IMR-90 (cell line): Measurements from ENCODE around the gene HECTD1.

ENCODE experiments used
- BHLHE40 ChIP-seq: fragments of 150-350 bp; IDR thresholded peaks from 2 replicates; pipeline ENCODE4 v1.6.1; 2016; ENCODE audit warnings: mild to moderate bottlenecking, low read depth, low read length
- CEBPB ChIP-seq: IDR thresholded peaks from 2 replicates; pipeline ENCODE4 v1.6.1; 2012; ENCODE audit warnings: low read depth, low read length, improper control_type of control experiment
- CTCF ChIP-seq: conservative IDR thresholded peaks from 2 replicates; pipeline ENCODE4 v1.5.1; 2012; ENCODE audit warnings: mild to moderate bottlenecking, low read depth, low read length, improper control_type of control experiment
- FOS ChIP-seq: fragments of 150-350 bp; IDR thresholded peaks from 2 replicates; pipeline ENCODE4 v1.6.1; 2016; ENCODE audit warnings: low read depth, low read length
- MAFK ChIP-seq: IDR thresholded peaks from 2 replicates; pipeline ENCODE4 v1.6.1; 2012; ENCODE audit warnings: low read depth, low read length, improper control_type of control experiment
- MAZ ChIP-seq: IDR thresholded peaks from 2 replicates; pipeline ENCODE4 v1.6.1; 2012; ENCODE audit warnings: low read depth, mild to moderate bottlenecking, low read length, improper control_type of control experiment, moderate library complexity, borderline replicate concordance
- NFE2L2 ChIP-seq: fragments of 150-350 bp; IDR thresholded peaks from 2 replicates; pipeline ENCODE4 v1.6.1; 2016; ENCODE audit warnings: low read depth, mild to moderate bottlenecking, low read length
- POLR2A ChIP-seq: IDR thresholded peaks from 2 replicates; pipeline ENCODE4 v1.6.1; 2012; ENCODE audit warnings: mild to moderate bottlenecking, low read depth, low read length
- RAD21 ChIP-seq: IDR thresholded peaks from 2 replicates; pipeline ENCODE4 v1.6.1; 2012; ENCODE audit warnings: low read length, improper control_type of control experiment
- RCOR1 ChIP-seq: IDR thresholded peaks from 2 replicates; pipeline ENCODE4 v1.6.1; 2012; ENCODE audit warnings: mild to moderate bottlenecking, low read length, improper control_type of control experiment; ENCODE audit not compliant: insufficient replicate concordance
- RFX5 ChIP-seq: IDR thresholded peaks from 2 replicates; pipeline ENCODE4 v1.8.0; 2012; ENCODE audit warnings: low read depth, mild to moderate bottlenecking, low read length, moderate library complexity
- SMC3 ChIP-seq: fragments of 150-350 bp; IDR thresholded peaks from 2 replicates; pipeline ENCODE4 v1.6.1; 2016; ENCODE audit warnings: low read depth, mild to moderate bottlenecking, antibody characterized with exemption, low read length, moderate library complexity
- USF2 ChIP-seq: fragments of 150-350 bp; IDR thresholded peaks from 2 replicates; pipeline ENCODE4 v1.6.1; 2017; ENCODE audit warnings: mild to moderate bottlenecking, antibody characterized with exemption, low read length, low read depth

- TF ChIP-seq POLR2A: no peak
- no peak for TF ChIP-seq CTCF
- no peak for TF ChIP-seq RCOR1
- no peak for TF ChIP-seq RFX5
- TF ChIP-seq CEBPB: no peak
- no peak for TF ChIP-seq MAZ
- TF ChIP-seq USF2: no peak
- TF ChIP-seq SMC3: no peak
- TF ChIP-seq BHLHE40: no peak
- TF ChIP-seq RAD21: no peak
- no peak for TF ChIP-seq NFE2L2
- TF ChIP-seq FOS: no peak
- TF ChIP-seq MAFK: no peak
These were observed 2.7 kb downstream of the HECTD1 start for GRCh38 chr14:31204593-31205534.
